OCI-LY7 (cell line): ENCODE data around the gene POLR2E. TPM values are rescaled to one million over a fixed set of nuclear protein-coding genes. Genes with fewer than 3 reads are reported as not detected.

Experiments used
- BruUV-seq: library from RNA; stranded (reverse); fragments of 400-500 nt; replicated peaks from 2 replicates; lab custom pipeline; 2021; lab: Mats Ljungman, UMichigan
- CTCF ChIA-PET: fragments of 300-600 bp; sonication (Branson Sonifier 250); formaldehyde crosslinking; loops from one replicate; lab custom pipeline; 2022; ENCODE audit warnings: antibody characterized with exemption; ENCODE audit not compliant: unreplicated experiment; lab: Charles Lee
- POLR2A ChIA-PET: fragments of 300-600 bp; sonication (Branson Sonifier 250); formaldehyde crosslinking; loops from one replicate; lab custom pipeline; 2022; ENCODE audit warnings: antibody characterized with exemption; lab: Charles Lee
- DNase-seq: peaks from one replicate; pipeline ENCODE4 v3.0.0-alpha.2; 2015; ENCODE audit warnings: low spot score
- H2AFZ ChIP-seq: fragments of 200-600 bp; sonication (generic), shearing (Covaris generic); 2 replicates; pipeline ENCODE4 v1.6.1; 2014; ENCODE audit warnings: mild to moderate bottlenecking, antibody characterized with exemption, low read length, moderate library complexity
- H3K27ac ChIP-seq: fragments of 200-600 bp; sonication (generic); 2 replicates; pipeline ENCODE4 v1.5.1; 2014; ENCODE audit warnings: mixed run types, low read depth, mild to moderate bottlenecking, moderate library complexity, low read length, inconsistent platforms; ENCODE audit not compliant: poor library complexity, severe bottlenecking
- H3K36me3 ChIP-seq: fragments of 200-600 bp; sonication (generic); 2 replicates; pipeline ENCODE4 v1.6.1; 2014; ENCODE audit warnings: mild to moderate bottlenecking, antibody characterized with exemption, low read length, moderate library complexity, mixed read lengths; ENCODE audit not compliant: insufficient read depth
- H3K4me1 ChIP-seq: fragments of 200-600 bp; sonication (generic); 2 replicates; pipeline ENCODE4 v1.5.1; 2014; ENCODE audit warnings: mild to moderate bottlenecking, low read length; ENCODE audit not compliant: insufficient read depth, poor library complexity, severe bottlenecking
- H3K4me2 ChIP-seq: fragments of 200-600 bp; sonication (generic); 2 replicates; pipeline ENCODE4 v1.6.1; 2014; ENCODE audit warnings: mild to moderate bottlenecking, low read length
- H3K4me3 ChIP-seq: fragments of 200-600 bp; sonication (generic); 2 replicates; pipeline ENCODE4 v1.5.1; 2014; ENCODE audit warnings: mild to moderate bottlenecking, low read depth, low read length; ENCODE audit not compliant: poor library complexity, severe bottlenecking
- H3K79me2 ChIP-seq: fragments of 200-600 bp; sonication (generic); 2 replicates; pipeline ENCODE4 v1.6.1; 2016; ENCODE audit warnings: low read depth, mild to moderate bottlenecking, low read length, moderate library complexity, mixed read lengths; ENCODE audit not compliant: insufficient read depth
- H3K9me2 ChIP-seq: fragments of 200-600 bp; sonication (generic); 2 replicates; pipeline ENCODE4 v1.6.1; 2016; ENCODE audit warnings: mild to moderate bottlenecking, low read length, mixed read lengths; ENCODE audit not compliant: insufficient read depth
- H3K9me3 ChIP-seq: fragments of 200-600 bp; sonication (generic); 2 replicates; pipeline ENCODE4 v1.6.1; 2014; ENCODE audit warnings: mild to moderate bottlenecking, mixed run types, low read length, mixed read lengths
- H4K20me1 ChIP-seq: fragments of 200-600 bp; sonication (generic); 2 replicates; pipeline ENCODE4 v1.6.1; 2014; ENCODE audit warnings: mild to moderate bottlenecking, antibody characterized with exemption, low read length, moderate library complexity, mixed read lengths; ENCODE audit not compliant: insufficient read depth
- CTCF ChIP-seq: fragments of 200-600 bp; sonication (generic); conservative IDR thresholded peaks from 2 replicates; pipeline ENCODE4 v1.5.1; 2014; ENCODE audit warnings: mild to moderate bottlenecking, antibody characterized with exemption, low read length, moderate library complexity, mixed read lengths
- EZH2phosphoT487 ChIP-seq: fragments of 200-600 bp; sonication (generic); IDR thresholded peaks from 2 replicates; pipeline ENCODE4 v1.6.1; 2018; ENCODE audit warnings: low read depth, borderline replicate concordance, mild to moderate bottlenecking, mixed run types, antibody characterized with exemption, low read length, moderate library complexity, mixed read lengths
- intact Hi-C: fragments of 100-400 bp; cut with micrococcal nuclease; formaldehyde crosslinking; loops from one replicate; pipeline ENCODE4 v1.10.0; 2022; ENCODE audit not compliant: unreplicated experiment
- total RNA-seq, 2 experiments: library from RNA; depleted of rRNA in 1 of 2; stranded (reverse); fragments of >200 nt in 1 of 2; shearing (Covaris generic) in 1 of 2; gene quantifications; 2 replicates each; pipeline ENCODE4 v1.2.3, GENCODE V29; 2014 to 2022

Gene POLR2E
- total RNA-seq, 2 experiments from 2014 or later = 153 to 193 TPM

DNA sequence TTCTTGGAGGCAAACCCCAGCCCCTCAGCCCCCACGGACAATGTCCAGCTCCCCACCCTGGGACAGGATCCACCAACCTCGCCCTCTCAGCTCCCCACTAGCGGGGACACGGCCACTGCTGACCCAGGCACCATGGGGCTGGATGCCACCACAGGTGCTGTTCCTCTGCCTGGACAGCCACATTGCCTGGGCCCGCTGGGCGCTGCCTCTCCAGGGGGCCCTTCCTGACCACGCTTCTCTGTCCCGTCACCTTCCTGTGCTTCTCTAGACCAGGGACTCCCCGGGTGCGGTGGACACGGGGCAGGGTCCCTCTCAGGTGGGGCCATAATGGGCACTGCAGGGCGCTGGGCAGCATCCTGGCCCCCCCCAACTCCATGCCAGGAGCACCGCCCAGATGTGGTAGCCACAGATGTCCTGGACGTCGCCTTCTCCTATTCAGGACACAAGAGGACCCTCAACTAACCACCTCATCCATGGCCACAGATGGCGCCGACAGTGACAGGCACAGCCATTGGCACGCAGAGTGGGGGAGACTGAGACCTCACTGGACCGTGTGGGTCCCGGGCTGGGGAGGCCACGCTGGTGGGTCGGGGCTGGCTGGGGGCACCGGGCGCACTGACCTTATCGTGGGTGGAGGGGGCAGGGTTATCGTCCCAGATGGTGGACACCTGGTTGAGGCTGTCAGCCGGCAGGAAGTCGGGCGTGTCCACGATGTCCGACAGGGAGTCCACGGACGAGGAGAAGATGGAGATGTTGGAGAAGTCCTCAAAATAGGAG is 32.0 kb upstream of the POLR2E start:
- no peaks in the 10 kb centered on the region for H3K9me2 ChIP-seq
- intact Hi-C loops = no loop called here
- no peak for DNase-seq
- no peak overlapping the region for H3K4me2 ChIP-seq
- POLR2A ChIA-PET = no interaction called here
- no peak for TF ChIP-seq EZH2phosphoT487
- no peak for TF ChIP-seq CTCF
- BruUV-seq = no TSS peak
- no peaks in the 10 kb centered on the region; the same call in 1 of the 2 replicates for H4K20me1 ChIP-seq
- no peak overlapping the region for H3K4me3 ChIP-seq
- CTCF ChIA-PET = interaction anchor here (0.6 kb wide), 1 partner anchor 514 kb away, joined by 3 read pairs; no protein-coding TSS in a partner anchor
- peaks cover 18% of the 10 kb centered on the region for H3K4me1 ChIP-seq
- H3K36me3 ChIP-seq = peaks cover 40% of the 10 kb centered on the region; the same call in 1 of the 2 replicates
- H3K9me3 ChIP-seq = no peaks in the 10 kb centered on the region
- H3K27ac ChIP-seq = no peak overlapping the region
- H3K79me2 ChIP-seq = no peaks in the 10 kb centered on the region
- H2AFZ ChIP-seq = no peak overlapping the region

DNA sequence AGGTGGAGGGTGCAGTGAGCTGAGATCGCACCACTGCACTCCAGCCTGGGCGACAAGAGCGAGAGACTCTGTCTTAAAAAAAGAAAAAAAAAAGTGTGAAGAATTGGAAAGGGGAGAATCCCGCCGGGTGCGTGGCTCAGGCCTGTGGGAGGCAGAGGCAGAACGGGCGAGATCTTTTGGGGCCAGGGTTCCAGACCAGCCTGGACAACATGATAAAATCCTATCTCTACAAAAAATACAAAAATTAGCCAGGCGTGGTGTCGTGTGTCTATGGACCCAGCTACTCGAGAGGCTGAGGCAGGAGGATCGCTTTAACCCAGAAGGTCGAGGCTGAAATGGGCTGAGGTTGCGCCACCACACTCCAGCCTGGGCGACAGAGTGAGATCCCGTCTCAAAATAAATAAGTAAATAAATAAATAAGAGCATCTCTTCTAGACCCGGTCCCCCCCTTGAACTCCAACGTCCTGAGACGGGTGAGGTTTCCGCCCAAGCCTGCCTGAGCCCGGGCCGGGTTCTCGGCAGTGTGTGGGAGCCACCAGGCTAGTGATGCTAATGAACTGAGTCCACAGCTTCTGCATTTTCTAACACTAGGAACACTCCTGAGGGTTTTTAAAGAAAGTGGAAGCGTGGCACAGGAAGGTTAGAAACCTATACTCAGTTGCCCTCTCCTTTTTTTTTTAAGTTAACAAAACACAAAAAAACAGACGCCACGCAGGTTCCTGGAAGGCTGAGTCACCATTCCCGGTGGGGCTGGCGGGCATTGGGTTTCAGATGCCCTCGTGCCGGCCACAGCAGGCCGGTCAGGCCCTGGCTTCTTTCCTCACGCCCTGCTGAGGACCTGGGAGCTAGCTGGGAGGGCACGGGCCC is 30.7 kb upstream of the POLR2E start:
- Histone ChIP-seq H2AFZ (no peak overlapping the region), H4K20me1 (no peaks in the 10 kb centered on the region; the same call in 1 of the 2 replicates), H3K9me2 (no peaks in the 10 kb centered on the region), H3K27ac (no peak overlapping the region), H3K4me1 (peaks cover 6% of the 10 kb centered on the region), H3K36me3 (peaks cover 53% of the 10 kb centered on the region), H3K79me2 (no peaks in the 10 kb centered on the region), H3K9me3 (no peaks in the 10 kb centered on the region), H3K4me2 (no peak overlapping the region), H3K4me3 (no peak overlapping the region)
- CTCF ChIA-PET = no interaction called here
- no peak for DNase-seq
- no TSS peak for BruUV-seq
- TF ChIP-seq EZH2phosphoT487 (no peak), CTCF (no peak)
- intact Hi-C loops = no loop called here
- POLR2A ChIA-PET = no interaction called here
